Loucy (cell line): ENCODE data around the gene REC114.
"Not testable (repeated sequence)": the region's sequence is repeated elsewhere in the genome, so short reads cannot be mapped to it uniquely, and the experiment has no call there.

ENCODE experiments used
- EZH2phosphoT487 ChIP-seq: fragments of 200-600 bp; IDR thresholded peaks from 2 replicates; pipeline ENCODE4 v1.6.1; 2018; ENCODE audit warnings: antibody characterized with exemption, mild to moderate bottlenecking, moderate library complexity, borderline replicate concordance
- TF ChIP-seq, protein P1 (sequence below): fragments of 200-600 bp; sonication (generic); conservative IDR thresholded peaks from 2 replicates; pipeline ENCODE4 v1.5.1; 2014; ENCODE audit warnings: mild to moderate bottlenecking, antibody characterized with exemption, low read length

DNA sequence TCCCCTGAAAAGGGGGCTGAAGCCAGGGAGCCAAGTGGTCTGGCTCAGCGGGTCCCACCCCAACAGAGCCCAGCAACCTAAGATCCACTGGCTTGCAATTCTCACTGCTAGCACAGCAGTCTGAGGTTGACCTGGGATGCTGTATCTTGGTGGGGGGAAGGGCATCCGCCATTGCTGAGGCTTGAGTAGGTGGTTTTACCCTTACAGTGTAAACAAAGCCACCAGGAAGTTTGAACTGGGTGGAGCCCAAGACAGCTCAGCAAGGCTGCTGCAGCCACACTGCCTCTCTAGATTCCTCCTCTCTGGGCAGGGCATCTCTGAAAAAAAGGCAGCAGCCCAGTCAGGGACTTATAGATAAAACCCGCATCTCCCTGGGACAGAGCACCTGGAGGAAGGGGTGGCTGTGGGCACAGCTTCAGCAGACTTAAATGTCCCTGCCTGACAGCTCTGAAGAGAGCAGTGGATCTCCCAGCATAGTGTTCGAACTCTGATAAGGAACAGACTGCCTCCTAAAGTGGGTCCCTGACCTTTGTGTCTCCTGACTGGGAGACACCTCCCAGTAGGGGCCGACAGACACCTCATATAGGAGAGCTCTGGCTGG, 5.3 kb downstream of the REC114 start:
- TF ChIP-seq, protein P1, sequence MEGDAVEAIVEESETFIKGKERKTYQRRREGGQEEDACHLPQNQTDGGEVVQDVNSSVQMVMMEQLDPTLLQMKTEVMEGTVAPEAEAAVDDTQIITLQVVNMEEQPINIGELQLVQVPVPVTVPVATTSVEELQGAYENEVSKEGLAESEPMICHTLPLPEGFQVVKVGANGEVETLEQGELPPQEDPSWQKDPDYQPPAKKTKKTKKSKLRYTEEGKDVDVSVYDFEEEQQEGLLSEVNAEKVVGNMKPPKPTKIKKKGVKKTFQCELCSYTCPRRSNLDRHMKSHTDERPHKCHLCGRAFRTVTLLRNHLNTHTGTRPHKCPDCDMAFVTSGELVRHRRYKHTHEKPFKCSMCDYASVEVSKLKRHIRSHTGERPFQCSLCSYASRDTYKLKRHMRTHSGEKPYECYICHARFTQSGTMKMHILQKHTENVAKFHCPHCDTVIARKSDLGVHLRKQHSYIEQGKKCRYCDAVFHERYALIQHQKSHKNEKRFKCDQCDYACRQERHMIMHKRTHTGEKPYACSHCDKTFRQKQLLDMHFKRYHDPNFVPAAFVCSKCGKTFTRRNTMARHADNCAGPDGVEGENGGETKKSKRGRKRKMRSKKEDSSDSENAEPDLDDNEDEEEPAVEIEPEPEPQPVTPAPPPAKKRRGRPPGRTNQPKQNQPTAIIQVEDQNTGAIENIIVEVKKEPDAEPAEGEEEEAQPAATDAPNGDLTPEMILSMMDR: not testable (repeated sequence)
- not testable (repeated sequence) for TF ChIP-seq EZH2phosphoT487
